LoVo (cell line): ENCODE measurements around the gene UCKL1.
"Not testable (repeated sequence)": the region's sequence is repeated elsewhere in the genome, so short reads cannot be mapped to it uniquely, and the experiment has no call there.

Experiments
- DNase-seq: peaks from one replicate; pipeline ENCODE4 v3.0.0-alpha.2; 2016; ENCODE audit warnings: low spot score

UCKL1 gene

DNA sequence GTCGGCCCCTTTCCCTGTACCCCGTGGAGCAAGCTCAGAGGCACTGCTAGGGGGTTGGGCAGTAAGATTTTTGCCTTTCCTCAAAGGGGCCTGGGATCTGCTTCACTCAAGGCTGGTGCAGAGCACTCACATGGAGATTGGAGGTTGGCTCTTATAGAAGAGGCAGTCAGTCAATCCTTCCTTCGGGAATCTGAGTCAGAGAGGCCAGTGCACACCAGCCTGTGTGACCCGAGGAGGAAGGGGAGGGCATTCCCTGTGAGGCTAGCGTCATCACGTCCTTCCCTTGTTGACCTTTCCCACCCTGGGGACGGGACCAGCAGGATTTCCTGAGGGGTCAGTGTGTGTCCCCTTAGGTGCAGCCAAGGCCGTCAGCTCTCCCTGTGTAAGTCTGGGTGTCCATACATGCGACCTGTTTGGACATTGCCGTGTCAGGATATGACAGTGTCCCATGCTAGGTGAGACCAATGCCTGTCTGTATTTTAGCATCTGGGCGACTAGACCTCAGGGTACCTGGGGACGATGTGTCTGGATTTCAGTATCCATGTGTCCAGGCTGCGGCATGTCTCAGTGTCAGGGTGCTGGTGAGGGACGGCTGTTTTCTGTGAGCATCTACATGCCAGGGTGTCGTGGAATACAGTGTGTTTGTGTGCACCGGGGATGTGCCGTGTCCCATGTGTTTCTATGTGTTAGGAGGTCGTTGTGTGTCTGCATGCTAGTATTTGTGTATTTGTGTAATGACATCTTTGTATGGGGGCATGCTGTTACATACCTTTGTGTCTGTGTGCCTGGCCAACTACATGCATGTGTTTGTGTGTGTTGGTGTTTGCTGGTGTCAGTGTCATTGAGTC lies 16.3 kb upstream of the UCKL1 start:
- DNase-seq = no peak

DNA sequence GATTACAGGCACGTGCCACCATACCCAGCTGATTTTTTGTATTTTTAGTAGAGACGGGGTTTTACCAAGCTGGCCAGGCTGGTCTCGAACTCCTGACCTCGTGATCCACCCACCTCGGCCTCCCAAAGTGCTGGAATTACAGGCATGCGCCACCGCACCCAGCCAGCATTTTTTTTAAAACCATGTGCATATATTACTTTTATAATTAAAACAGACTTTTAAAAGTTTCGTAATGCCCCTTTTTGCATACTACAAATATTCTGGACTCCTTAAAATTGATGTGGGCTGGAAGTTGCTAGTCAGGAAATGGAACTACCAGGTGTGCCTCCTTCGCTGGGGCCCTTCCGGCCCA lies 15.7 kb upstream of the UCKL1 start:
- DNase-seq = not testable (repeated sequence)

DNA sequence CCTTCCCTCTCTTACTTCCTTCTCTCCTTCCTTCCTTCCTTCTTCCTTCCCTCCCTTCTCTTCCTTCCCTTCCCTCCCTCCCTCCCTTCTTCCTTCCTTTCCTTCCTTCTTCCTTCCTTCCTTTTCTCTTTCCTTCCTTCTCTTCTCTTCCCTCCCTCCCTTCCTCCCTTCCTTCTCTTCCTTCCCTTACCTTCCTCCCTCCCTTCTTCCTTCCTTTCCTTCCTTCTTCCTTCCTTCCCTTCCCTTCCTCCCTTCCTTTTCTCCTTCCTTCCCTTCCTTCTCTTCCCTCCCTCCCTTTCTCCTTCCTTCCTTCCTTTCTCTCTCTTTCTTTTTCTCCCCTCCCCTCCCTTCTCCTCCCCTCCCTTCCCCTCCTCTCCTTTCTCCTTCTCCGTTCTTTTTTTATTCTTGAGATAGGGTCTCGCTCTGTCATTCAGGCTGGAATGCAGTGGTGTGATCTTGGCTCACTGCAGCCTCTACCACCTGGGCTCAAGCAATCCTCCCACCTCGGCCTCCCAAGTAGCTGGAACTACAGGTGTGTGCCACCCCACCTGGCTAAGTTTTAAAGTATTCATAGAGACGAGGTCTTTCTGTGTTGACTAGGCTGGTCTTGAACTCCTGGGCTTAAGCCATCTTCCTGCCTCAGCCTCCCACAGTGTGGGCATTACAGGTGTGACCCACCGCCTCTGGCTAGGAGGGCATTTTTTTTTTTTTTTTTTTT lies 14.7 kb upstream of the UCKL1 start:
- no peak for DNase-seq

DNA sequence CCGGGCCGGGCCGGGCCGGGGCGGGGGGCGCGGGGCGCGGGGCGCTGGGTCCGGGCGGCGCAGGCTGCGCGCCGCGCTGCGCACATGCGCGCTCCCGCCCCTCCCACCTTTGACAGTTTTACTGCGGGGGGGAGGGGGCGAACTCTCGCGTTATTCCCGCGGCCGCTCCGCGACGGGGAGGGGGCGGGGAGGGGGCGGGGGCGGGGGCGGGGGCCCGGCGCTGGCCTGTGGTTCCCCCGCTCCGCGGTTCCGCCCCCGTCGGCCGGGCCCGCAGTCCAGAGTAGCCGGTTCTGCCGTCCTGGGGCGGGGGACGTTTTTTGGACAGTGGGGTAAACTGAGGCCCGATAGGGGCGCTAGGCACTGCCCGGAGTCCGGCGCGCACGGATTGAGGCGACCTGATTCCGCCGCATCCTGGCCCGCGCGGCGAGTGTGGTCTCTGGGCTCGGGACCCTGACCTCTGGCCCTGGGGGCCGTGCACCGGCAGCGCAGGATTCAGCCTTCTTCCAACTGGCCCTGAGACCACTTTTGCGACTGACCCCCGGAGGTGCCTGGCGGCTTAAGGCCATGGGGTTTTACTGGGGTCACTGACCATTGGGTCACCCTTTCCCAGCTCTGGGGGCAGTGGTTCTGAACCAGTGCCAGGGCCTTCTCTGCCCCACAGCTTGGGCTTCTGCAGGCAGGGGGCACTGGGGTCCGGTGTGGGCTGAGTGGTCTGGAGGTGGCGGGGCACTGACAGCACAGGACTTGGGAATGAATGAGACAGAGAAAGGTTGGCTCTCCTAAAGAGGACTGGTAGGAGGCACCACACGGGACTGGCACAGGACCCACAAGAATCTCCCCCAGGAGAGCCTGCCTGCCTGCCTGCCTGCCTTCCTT lies 13.9 kb upstream of the UCKL1 start, which contains the start of gene ZNF512B:
Gene ZNF512B (minus strand): TSS at position 93 of the 876 bp plus-strand sequence. CDS start 1,980 bp downstream, outside the sequence.
- peak; percentile 29 for DNase-seq

DNA sequence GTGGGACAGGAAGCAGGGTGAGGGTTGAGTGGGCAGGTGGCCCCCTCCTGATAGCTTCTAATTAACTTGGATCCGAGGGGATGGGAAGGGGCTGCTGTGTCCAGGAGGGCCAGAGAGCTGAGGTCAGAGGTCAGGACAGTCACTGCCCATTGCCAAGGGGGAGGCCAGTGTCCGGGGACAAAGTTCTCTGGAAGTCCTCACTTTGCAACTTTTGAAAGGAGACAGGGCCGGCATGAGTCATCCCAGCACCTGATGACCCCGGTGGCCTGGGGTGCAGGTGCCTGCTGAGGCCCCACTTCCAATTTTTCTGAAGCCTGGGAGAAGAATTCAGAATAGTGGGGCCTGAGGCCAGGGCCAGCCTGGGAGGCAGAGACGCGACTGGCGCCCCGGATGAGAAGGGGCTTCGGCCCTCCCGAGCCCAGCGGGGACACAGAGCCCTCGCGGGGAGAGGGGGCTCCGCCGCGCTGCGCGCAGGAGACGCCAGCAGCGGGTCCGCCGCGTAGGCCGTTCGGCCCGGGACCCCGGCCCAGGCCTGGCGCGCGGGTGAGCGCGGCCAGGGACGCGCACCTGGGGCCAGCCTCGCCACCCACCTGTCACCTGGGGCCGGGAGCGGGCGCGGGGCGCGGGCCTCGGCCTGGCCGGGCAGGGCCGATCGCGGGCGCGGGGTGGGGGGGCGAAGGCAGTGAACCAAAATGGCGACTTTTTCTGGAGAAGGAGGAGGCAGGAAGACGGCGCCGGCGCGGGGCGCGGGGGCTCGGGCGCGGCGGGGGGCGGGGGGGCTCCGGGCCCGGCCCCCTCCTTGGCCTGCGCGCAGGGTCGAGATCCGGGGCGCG lies 12.9 kb upstream of the UCKL1 start:
- DNase-seq = no peak

DNA sequence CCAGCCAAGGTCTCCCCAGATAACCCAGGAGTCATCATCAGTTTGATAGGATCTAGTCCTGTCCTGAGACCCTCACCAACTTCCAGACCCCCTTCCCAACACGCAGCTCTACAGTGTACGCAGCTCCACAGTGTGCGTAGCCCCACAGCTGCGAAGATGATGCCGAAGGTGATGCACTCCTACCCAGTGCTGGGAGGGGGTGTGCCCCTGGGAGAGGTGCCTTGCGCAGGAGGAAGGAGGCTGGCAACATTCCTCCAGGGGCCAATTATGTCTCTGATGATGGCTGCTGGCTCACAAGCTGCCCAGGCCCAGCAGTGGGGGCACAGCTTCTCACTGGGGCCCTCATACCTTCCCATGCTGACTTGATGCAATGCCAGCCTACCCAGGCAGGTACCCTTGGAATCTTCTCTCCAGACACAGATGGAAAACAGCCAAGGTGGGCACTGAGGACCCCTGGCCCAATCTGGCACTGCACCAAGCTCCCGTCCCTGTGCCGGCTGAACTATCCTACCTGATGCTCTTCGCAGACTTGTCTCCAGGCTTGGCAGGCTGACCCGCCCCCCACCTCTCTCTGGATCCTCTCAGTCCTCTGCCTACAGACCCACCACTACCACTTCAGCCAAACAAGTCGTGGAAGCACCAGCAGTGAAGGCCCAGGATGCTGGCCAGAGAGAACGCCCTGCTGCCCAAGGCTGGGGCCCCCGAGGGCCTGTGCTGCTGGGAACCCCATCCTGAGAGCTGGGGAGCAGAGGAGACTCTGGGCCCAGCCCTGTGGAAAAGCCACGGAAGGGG lies 12.1 kb upstream of the UCKL1 start:
- no peak for DNase-seq

DNA sequence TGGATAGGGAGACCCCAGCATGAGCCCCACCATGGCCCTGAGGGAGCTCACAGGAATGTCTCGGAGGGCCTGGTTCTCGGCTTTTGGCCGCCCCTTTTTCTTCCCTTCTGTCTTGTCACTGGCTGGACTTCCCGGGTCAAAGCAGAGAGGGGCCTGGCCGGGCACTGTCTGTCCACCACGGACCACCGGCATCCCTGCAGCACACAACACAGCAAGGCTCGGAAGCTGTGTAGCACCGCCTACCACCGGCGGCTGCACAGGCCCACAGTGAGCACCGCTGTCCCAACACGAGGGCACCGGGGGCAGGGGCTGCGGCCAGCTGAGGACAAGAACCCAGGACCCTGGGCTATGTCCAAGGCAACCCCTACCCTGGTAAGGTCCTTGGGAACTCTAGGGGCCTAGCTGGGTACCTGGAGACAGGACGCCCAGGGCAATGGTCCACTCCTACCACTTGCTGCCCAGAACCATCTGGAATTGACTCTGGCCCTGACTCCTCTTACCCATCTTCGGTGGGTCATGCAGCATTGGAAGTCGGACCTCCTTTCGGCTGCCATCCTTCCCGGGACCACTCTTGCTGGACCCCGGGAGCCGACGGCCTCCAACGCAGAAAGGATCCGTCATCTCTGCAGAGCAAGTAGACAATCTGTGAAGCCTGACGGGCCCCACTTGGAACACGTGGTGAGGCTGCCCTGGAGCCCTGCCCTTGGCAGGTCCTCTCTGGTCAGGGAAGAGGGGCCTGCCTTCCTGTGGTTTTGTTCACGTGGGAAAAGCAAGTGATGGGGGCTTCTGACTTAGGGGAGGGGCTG lies 11.3 kb upstream of the UCKL1 start:
- no peak for DNase-seq

DNA sequence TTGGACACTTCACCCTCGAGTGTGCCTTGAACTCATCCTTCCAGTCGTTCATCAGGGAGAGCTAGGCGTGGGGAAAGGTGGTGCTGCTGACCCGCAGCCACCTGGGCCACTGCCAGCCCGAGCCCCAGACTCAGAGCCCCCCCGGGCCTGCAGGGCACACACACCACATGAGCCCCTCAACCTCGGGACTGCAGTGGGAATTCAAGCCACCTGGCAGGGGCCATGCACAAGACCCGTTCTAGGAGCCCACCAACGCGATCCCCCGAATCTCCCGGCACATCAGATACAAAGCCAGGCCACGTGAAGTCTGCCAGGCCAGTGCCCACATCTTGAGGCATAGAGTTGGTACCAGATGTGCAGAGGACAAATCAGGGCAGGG lies 10.7 kb upstream of the UCKL1 start:
- DNase-seq = no peak

DNA sequence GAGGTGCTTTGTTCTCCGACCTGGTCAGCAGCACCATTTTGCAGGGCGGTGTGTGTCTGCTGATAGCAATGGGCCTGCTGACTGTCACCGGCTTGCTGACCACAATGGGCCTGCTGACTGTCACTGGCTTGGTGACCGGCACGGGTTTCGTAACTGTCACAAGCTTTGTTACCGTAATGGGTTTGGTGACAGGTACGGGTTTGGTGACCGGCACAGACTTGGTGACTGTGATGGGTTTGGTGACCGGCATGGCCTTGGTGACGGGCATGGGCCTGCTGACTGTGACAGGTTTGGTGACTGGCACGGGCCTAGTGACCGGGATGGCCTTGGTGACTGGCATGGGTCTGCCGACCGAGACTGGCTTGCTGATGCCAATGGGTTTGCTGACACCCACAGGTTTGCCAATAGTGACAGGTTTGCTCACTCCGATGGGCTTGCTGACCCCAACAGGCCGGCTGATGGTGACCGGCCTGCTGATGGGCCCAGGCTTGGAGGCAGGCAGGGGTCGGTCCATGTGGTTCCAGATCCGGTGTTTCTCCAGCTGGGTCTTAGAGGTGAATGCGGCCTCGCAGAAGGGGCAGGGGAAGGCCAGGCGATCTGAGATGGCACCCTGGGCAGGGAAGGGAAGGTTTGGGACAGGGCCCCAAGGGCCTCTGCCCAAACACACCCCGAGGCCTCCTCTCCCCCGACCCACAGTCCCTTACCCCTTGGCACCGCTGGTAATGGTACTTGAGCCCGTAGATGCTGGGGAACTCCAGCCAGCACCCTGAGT lies 10.1 kb upstream of the UCKL1 start:
- no peak for DNase-seq

DNA sequence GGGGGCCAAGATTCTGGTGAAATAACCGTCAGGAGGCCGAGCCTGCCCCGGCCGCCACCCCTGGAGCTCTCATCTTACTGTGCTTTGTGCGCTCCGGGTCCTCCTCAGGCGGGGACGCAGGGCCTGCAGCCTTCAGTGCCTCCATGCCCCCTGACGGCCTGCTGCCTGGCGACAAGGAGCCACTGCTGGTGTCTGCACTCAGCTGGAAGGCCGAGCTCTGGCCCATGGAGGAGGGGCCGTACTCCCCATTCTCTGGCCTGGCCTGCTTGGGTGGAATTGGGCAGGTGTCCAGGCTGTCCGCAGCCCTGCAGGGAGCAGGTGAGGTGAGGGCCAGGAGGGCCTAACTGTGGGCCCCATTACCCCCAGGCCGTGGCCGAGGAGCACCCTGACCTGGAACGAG lies 8.2 kb upstream of the UCKL1 start:
- no peak for DNase-seq

DNA sequence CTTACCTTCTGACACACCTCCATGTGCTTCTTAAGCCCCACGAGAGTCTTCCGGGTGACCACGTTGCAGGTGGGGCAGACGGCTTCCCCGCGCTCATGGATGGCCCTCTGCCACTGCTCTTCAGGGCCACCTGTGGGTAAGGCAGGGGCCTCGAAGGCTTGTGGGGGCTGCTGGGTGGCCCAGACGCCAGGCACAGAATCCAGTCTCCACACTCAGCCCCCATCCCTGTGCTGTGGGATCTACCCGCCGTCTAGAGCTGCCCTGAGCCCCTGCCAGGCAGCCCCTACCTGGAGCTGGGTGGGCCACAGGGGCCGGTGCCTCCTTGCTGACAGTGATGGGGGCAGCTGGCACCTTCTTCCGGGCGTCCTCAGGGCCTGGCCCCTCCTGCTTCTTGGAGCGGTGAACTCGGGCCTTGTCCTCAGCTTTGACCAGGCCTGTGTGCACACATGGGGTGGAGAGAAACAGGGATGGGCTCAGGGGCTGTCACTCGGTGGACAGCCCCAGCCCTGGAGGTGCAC lies 7.6 kb upstream of the UCKL1 start:
- DNase-seq = no peak

DNA sequence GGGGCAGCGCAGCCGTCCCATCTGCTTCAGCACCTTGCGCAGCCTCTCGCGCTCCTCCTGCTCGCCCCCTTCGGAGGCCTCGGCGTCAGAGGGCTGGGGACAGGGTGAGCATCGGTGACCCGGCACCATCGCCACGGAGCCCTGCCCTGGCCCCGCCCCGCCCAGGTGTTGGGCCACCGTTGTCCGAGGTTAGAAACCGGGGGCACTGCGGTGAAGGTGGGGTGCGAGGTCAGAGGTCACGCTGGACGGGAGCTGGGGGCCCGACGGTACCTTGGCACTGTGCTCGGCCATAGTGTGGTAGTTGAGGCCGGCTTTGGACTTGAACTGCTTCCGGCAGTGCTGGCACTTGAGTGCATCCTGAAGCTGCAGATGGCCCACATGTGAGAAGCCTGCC lies 7.1 kb upstream of the UCKL1 start:
- no peak for DNase-seq

DNA sequence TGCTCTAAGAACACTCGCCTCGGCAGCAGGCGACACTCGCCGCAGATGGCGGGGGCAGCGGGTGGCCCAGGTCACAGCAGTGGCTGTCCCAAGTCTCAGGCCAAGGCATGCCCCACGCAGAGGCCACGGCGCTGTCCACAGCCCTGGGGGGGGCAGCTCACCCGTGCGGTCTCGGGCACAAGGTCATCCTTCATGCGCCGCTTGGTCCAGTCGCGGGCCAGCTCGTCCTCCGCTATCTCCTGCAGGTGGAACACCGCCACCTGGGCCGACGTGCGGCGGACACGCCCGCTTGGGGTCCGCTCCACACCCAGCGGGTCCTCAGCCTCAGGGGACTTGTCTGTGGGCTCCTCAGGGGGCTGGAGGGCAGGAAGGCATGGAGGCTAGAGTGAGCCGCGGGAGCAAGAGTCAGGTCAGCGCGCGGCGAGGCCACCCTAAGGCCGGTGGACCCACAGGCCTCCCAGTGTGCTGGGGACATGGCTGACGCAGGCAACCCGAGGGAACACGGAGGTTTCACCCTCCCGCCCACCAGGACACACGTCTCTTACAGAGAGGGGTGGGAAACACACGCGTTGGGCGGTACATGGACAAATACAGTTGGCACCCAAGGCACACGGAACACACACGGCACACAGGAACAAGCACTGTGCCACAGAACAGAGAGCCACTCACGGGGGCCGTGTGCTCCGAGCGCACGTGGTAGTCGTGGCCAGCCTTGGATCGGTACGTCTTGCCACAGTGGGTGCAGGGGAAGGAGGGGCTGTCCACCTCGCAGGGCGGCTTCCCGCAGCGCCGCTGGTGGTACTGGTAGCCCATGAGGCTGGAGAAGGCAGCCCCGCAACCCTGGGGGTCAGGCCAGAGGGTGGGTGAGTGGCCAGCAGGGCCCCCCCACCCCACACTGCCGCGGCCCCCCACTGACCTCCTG lies 6.5 kb upstream of the UCKL1 start:
- no peak for DNase-seq

DNA sequence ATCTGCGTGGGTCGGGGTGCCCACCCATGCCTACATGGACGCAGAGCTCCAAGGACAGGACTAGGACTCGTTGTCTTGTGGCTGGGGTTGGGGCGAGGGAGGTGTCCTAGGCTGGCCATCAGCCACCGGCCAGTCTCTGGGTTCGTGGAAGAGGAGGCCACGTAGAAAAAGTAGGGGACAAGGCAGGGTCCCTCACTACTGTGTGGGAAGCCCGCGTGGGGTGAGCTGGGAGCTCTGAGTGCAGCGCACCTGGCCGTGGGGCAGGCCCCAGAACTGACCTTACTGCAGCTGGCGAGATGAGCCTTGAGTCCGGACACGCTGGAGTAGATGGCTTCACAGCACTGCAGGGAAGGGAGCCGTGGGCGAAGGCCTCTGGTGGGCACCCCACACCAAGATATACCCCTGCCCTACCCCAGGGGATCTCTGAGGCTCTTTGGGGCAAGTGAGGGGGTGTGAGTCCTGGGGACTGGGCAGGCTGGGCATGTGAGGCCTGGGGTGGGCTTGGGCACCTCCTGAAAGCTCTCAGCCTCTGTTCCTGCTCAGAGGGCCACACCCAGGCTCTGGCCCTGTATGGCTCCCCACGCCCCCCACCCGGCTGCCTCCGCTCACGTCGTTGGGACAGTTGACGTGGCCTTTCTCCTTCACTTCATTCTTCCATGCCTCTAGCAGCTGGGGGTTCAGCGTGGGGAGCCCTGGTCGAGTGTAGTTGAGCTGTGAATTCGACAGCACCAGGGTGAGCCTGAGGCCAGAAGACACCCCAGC lies 5.6 kb upstream of the UCKL1 start:
- DNase-seq = no peak

DNA sequence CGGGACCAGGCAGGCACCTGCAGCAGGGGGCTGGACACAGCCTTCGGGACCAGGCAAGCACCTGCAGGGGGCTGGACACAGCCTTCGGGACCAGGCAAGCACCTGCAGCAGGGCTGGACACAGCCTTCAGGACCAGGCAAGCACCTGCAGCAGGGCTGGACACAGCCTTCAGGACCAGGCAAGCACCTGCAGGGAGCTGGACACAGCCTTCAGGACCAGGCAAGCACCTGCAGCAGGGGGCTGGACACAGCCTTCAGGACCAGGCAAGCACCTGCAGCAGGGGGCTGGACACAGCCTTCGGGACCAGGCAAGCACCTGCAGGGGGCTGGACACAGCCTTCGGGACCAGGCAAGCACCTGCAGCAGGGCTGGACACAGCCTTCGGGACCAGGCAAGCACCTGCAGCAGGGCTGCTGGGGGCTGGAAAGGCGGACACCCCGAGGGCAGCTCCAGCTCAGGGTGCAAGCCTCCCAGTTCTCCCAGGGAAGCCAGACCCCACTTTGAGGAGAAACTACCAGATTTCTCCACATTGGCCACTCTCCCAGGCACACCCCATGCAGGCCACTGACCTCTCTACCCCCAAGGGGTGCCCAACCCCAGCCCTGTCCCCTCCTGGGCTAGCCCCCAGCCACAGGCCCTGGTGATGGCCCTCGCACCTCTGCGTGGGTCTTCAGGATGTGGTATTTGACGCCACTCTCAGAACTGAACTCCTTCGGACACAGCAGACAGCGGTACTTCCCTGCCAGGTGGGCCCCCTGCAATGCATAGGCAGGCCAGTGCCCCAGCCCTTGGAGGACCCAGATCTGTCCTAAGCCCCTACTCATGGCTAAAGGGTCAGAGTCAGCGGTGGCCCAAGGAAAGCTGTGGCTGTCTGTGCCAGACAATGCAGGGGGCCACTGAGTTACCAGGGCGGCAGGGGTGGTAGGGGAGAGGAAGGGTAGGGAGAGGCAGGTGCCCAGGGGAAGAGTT lies 4.7 kb upstream of the UCKL1 start:
- not testable (repeated sequence) for DNase-seq

DNA sequence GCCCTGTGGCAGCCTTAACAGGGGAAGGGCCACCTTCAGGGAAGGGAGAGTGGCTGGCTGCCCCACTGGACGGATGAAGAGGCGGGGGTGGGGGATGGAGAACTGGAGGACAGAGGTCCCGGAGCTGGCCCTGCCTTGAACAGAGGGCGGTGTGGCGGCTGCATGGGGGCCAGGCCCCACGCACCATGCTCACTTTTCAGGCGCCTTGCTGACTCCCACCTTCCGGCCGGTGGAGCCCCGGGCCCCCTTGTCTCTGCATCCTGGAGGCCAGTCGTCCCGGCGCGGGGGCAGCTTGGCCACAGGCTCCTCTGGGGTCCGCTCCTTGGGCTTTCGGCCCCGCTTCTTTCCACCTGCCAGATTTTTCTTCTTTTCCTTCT lies 3.5 kb upstream of the UCKL1 start:
- DNase-seq = no peak
